ENCODE data around the gene DDX42.

The DDX42 gene

DNA sequence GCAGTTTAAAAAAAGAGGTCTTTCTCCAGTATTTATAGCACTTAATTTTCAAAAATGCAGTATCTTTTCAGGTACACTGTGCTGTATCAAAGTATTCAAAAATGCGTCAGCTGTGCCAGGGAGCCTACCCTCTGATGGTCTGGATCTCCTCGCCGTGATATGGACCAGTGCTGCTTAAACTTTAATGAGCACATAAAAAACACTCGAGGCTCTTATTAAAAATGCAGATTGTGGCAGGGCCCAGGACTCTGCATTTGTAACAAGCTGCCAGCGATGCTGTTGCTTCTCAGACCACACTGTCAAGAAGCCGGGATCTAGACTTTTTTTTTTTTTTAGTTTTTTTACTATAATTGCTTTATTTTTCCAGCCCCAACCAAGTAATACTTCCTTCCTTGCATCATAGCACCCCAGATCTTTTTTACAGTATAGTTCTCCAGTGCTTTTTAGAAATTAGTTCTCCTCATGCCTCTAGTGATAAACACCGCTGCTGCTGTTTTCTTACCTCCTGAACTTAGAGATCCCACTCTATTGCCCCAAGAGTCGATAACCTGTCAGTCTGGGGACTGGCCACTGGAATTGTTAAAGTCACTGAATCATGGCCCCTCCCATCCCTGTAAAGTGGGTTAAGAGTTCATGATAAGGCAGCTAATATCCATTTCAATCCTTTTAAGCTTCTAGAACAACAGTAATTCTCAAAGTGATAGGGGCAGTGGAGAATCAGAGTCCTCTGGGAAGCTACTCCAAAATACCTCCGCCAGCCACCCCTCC, 70.1 kb downstream of the DDX42 start:
- H3K9ac ChIP-seq (ENCODE audit: low read depth, low read length): peak overlapping the region; percentile 71

DNA sequence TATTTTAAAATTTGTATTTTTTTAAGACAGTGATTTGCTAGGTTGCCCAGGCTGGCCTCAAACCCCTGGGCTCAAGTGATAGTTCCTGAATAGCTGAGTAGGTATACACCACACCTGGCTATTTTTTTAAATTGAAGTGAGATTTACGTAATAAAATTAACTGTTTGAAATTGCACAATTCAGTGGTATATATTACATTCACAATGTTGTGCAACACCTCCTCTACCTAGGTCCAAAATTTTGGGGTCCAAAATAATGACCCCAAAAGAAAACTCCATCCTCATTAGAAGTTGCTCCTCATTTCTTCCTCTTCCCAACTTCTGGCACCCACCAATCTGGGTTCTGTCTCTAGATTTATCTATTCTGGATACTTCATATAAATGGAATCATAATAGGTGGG, 71.5 kb downstream of the DDX42 start:
- TF ChIP-seq, protein P1, sequence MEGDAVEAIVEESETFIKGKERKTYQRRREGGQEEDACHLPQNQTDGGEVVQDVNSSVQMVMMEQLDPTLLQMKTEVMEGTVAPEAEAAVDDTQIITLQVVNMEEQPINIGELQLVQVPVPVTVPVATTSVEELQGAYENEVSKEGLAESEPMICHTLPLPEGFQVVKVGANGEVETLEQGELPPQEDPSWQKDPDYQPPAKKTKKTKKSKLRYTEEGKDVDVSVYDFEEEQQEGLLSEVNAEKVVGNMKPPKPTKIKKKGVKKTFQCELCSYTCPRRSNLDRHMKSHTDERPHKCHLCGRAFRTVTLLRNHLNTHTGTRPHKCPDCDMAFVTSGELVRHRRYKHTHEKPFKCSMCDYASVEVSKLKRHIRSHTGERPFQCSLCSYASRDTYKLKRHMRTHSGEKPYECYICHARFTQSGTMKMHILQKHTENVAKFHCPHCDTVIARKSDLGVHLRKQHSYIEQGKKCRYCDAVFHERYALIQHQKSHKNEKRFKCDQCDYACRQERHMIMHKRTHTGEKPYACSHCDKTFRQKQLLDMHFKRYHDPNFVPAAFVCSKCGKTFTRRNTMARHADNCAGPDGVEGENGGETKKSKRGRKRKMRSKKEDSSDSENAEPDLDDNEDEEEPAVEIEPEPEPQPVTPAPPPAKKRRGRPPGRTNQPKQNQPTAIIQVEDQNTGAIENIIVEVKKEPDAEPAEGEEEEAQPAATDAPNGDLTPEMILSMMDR (IDR thresholded peaks at IDR 0.05; ENCODE audit: borderline replicate concordance, extremely low read depth, low read length, poor library complexity, severe bottlenecking): no peak
- TF ChIP-seq EZH2 (IDR thresholded peaks at IDR 0.05; ENCODE audit: borderline replicate concordance, low read depth, low read length, severe bottlenecking): no peak
- Histone ChIP-seq H3K36me3 (ENCODE audit: insufficient read depth, low read length) (peaks cover 7% of the 10 kb centered on the region; the same call in 1 of the 2 replicates), H2AFZ (ENCODE audit: low read depth, low read length) (no peak overlapping the region), H4K20me1 (ENCODE audit: insufficient read depth, low read length) (peaks cover 17% of the 10 kb centered on the region), H3K9me3 (ENCODE audit: insufficient read depth, low read length, severe bottlenecking) (no peaks in the 10 kb centered on the region), H3K27ac (ENCODE audit: low read length) (no peak overlapping the region), H3K27me3 (ENCODE audit: insufficient read depth, low read length, poor library complexity) (no peaks in the 10 kb centered on the region), H3K79me2 (ENCODE audit: insufficient read depth, low read length) (peaks cover 22% of the 10 kb centered on the region), H3K4me3 (ENCODE audit: low read depth in 1 of 2, low read length in 2 of 2) (no peak overlapping the region), H3K4me2 (ENCODE audit: insufficient read depth, low read length) (no peak overlapping the region), H3K4me1 (ENCODE audit: insufficient read depth, low read length) (peaks cover 22% of the 10 kb centered on the region), H3K9ac (ENCODE audit: low read depth, low read length) (no peak overlapping the region)
- ATAC-seq (ENCODE audit: insufficient read depth, low read depth) (no peak), DNase-seq (no peak)

More for the DNA sequence above, 70.1 kb downstream of the DDX42 start:
- no peak for TF ChIP-seq EZH2 (IDR thresholded peaks at IDR 0.05; ENCODE audit: borderline replicate concordance, low read depth, low read length, severe bottlenecking)
- TF ChIP-seq, protein P1 (IDR thresholded peaks at IDR 0.05; ENCODE audit: borderline replicate concordance, extremely low read depth, low read length, poor library complexity, severe bottlenecking): no peak
- peaks cover 34% of the 10 kb centered on the region for H3K4me1 ChIP-seq (ENCODE audit: insufficient read depth, low read length)
- H3K27me3 ChIP-seq (ENCODE audit: insufficient read depth, low read length, poor library complexity): no peaks in the 10 kb centered on the region
- H3K27ac ChIP-seq (ENCODE audit: low read length): peak overlapping the region; percentile 96
- DNase-seq: no peak
- peaks cover 35% of the 10 kb centered on the region for H3K79me2 ChIP-seq (ENCODE audit: insufficient read depth, low read length)
- ATAC-seq (ENCODE audit: insufficient read depth, low read depth): no peak
- peak overlapping the region; percentile 68 to 81; a peak in 3 of 4 replicates for H3K4me3 ChIP-seq (ENCODE audit: low read depth in 1 of 2, low read length in 2 of 2)
- peak overlapping the region; percentile 91 for H2AFZ ChIP-seq (ENCODE audit: low read depth, low read length)
- H3K36me3 ChIP-seq (ENCODE audit: insufficient read depth, low read length): peaks cover 12% of the 10 kb centered on the region; the same call in 1 of the 2 replicates
- peaks cover 26% of the 10 kb centered on the region for H4K20me1 ChIP-seq (ENCODE audit: insufficient read depth, low read length)
- H3K9me3 ChIP-seq (ENCODE audit: insufficient read depth, low read length, severe bottlenecking): no peaks in the 10 kb centered on the region
- peak overlapping the region; percentile 73 for H3K4me2 ChIP-seq (ENCODE audit: insufficient read depth, low read length)

DNA sequence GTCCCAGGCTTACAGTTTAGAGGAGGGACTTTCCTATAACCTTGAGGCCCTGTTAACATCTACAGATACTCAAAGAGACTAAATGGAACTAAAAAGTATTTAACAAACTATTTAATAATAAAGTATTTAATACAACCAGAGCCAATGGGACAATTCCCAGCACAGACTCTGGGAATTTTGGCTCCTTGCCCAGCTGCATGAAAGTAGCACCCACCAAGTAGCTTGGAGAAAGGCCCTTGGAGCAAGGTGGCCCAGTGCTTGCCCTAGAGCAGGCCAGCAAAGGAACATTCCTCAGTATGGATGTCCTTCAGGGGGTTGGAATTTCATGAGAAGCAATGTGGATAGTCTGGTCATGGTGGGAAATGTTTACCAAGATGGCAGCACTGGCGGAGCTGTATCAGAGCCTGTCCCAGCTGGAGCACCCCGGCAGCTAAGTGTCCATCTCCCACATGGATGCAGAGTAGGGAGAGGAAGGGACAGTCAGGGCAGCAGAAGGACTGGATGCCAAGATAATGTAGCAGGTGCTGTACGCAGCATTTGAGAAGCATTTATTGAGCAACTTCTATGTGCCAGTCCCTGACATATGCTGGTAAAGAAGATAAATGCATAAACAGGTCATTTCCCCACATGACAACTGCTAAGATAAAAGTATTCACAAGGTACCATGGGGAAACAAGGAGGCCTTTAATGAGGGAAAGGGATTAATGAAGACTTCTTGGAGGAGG, 73.7 kb downstream of the DDX42 start:
- no peak for DNase-seq
- Histone ChIP-seq H3K9me3 (ENCODE audit: insufficient read depth, low read length, severe bottlenecking) (no peaks in the 10 kb centered on the region), H3K4me3 (ENCODE audit: low read depth in 1 of 2, low read length in 2 of 2) (no peak overlapping the region), H3K27ac (ENCODE audit: low read length) (no peak overlapping the region), H3K4me1 (ENCODE audit: insufficient read depth, low read length) (peaks cover 10% of the 10 kb centered on the region), H3K79me2 (ENCODE audit: insufficient read depth, low read length) (no peaks in the 10 kb centered on the region), H3K4me2 (ENCODE audit: insufficient read depth, low read length) (no peak overlapping the region), H3K36me3 (ENCODE audit: insufficient read depth, low read length) (no peaks in the 10 kb centered on the region), H3K9ac (ENCODE audit: low read depth, low read length) (no peak overlapping the region), H2AFZ (ENCODE audit: low read depth, low read length) (no peak overlapping the region), H4K20me1 (ENCODE audit: insufficient read depth, low read length) (no peaks in the 10 kb centered on the region), H3K27me3 (ENCODE audit: insufficient read depth, low read length, poor library complexity) (no peaks in the 10 kb centered on the region)
- TF ChIP-seq, protein P1 (IDR thresholded peaks at IDR 0.05; ENCODE audit: borderline replicate concordance, extremely low read depth, low read length, poor library complexity, severe bottlenecking): no peak
- no peak for TF ChIP-seq EZH2 (IDR thresholded peaks at IDR 0.05; ENCODE audit: borderline replicate concordance, low read depth, low read length, severe bottlenecking)
- ATAC-seq (ENCODE audit: insufficient read depth, low read depth): no peak

Measured in DND-41 (cell line).